WTC11 (cell line): Measurements from ENCODE around the gene STAC2. TPM values are rescaled to one million over a fixed set of nuclear protein-coding genes. Genes with fewer than 3 reads are reported as not detected.

ENCODE experiments used
- ATAC-seq: fragments of 200-7000 bp; cut with Tn5 transposase; 2 replicates; pipeline ENCODE4 v1.10.0; 2021; ENCODE audit warnings: mild to moderate bottlenecking, moderate library complexity
- CTCF ChIA-PET: fragments of 300-600 bp; sonication (Branson Sonifier 250); formaldehyde crosslinking; loops from one replicate; lab custom pipeline; 2021; ENCODE audit warnings: antibody characterized with exemption; lab: Charles Lee
- POLR2A ChIA-PET: fragments of 350-600 bp; sonication (Branson Sonifier 250); formaldehyde crosslinking; loops from one replicate; lab custom pipeline; 2021; ENCODE audit warnings: antibody characterized with exemption; lab: Charles Lee
- DNase-seq: peaks from one replicate; pipeline ENCODE4 v3.0.0; 2021; ENCODE audit warnings: low spot score
- H3K27ac Mint-ChIP-seq: 2 replicates; pipeline ENCODE4 v1.8.0; 2021; ENCODE audit warnings: mixed read lengths
- H3K27me3 Mint-ChIP-seq: 2 replicates; pipeline ENCODE4 v1.8.0; 2021; ENCODE audit warnings: low read depth, mild to moderate bottlenecking, moderate library complexity, mixed read lengths
- H3K36me3 Mint-ChIP-seq: 2 replicates; pipeline ENCODE4 v1.8.0; 2021; ENCODE audit warnings: mixed read lengths
- H3K4me1 Mint-ChIP-seq: 2 replicates; pipeline ENCODE4 v1.8.0; 2022; ENCODE audit warnings: mixed read lengths
- H3K4me3 Mint-ChIP-seq: 2 replicates; pipeline ENCODE4 v1.8.0; 2021; ENCODE audit warnings: mild to moderate bottlenecking, moderate library complexity, mixed read lengths
- H3K9me3 Mint-ChIP-seq: 2 replicates; pipeline ENCODE4 v1.8.0; 2021; ENCODE audit warnings: mixed read lengths
- ATF2 ChIP-seq: sonication (generic); formaldehyde crosslinking; IDR thresholded peaks from 2 replicates; pipeline ENCODE4 v1.8.1; 2022; ENCODE audit warnings: low read depth, missing genetic modification reagents, borderline replicate concordance
- ATF3 ChIP-seq: sonication (generic); formaldehyde crosslinking; conservative IDR thresholded peaks from 2 replicates; pipeline ENCODE4 v1.8.1; 2022; ENCODE audit warnings: mild to moderate bottlenecking, missing genetic modification reagents
- CDX4 ChIP-seq: fragments of 250-450 bp; sonication (Bioruptor Pico); IDR thresholded peaks from 2 replicates; pipeline ENCODE4 v1.9.0; 2021; ENCODE audit warnings: moderate library complexity, mild to moderate bottlenecking, inconsistent platforms, borderline replicate concordance
- E2F4 ChIP-seq: sonication (generic); formaldehyde crosslinking; IDR thresholded peaks from 2 replicates; pipeline ENCODE4 v1.8.1; 2022; ENCODE audit warnings: low read depth, mild to moderate bottlenecking, moderate library complexity, missing genetic modification reagents, borderline replicate concordance
- E2F5 ChIP-seq: sonication (generic); formaldehyde crosslinking; IDR thresholded peaks from 2 replicates; pipeline ENCODE4 v1.8.1; 2022; ENCODE audit warnings: mild to moderate bottlenecking, moderate library complexity, missing genetic modification reagents
- EMX1 ChIP-seq: fragments of 250-450 bp; sonication (Bioruptor Pico); IDR thresholded peaks from 2 replicates; pipeline ENCODE4 v1.8.0; 2021; ENCODE audit warnings: mild to moderate bottlenecking
- FOXP1 ChIP-seq: sonication (generic); formaldehyde crosslinking; IDR thresholded peaks from 2 replicates; pipeline ENCODE4 v1.8.0; 2022; ENCODE audit warnings: missing genetic modification reagents, mild to moderate bottlenecking, moderate library complexity, borderline replicate concordance
- GRHL2 ChIP-seq: fragments of 250-450 bp; sonication (Bioruptor Pico); IDR thresholded peaks from 2 replicates; pipeline ENCODE4 v1.8.0; 2022; ENCODE audit warnings: mild to moderate bottlenecking, moderate library complexity; ENCODE audit not compliant: insufficient replicate concordance, severe bottlenecking
- JAZF1 ChIP-seq: fragments of 250-450 bp; sonication (Bioruptor Pico); IDR thresholded peaks from 2 replicates; pipeline ENCODE4 v1.9.0; 2021; ENCODE audit warnings: moderate library complexity, mild to moderate bottlenecking, inconsistent platforms
- JUN ChIP-seq: sonication (generic); formaldehyde crosslinking; IDR thresholded peaks from 2 replicates; pipeline ENCODE4 v1.8.0; 2023; ENCODE audit warnings: mild to moderate bottlenecking, missing genetic modification reagents
- KAT7 ChIP-seq: sonication (generic); formaldehyde crosslinking; IDR thresholded peaks from 2 replicates; pipeline ENCODE4 v1.8.1; 2023; ENCODE audit warnings: missing genetic modification reagents, mild to moderate bottlenecking, borderline replicate concordance
- MAX ChIP-seq: sonication (generic); formaldehyde crosslinking; IDR thresholded peaks from 2 replicates; pipeline ENCODE4 v1.8.0; 2022; ENCODE audit warnings: mild to moderate bottlenecking, missing genetic modification reagents
- MLX ChIP-seq: sonication (generic); formaldehyde crosslinking; IDR thresholded peaks from 2 replicates; pipeline ENCODE4 v1.8.1; 2023; ENCODE audit warnings: mild to moderate bottlenecking, missing genetic modification reagents, moderate library complexity
- MYBL2 ChIP-seq: sonication (generic); formaldehyde crosslinking; IDR thresholded peaks from 2 replicates; pipeline ENCODE4 v1.8.1; 2023; ENCODE audit warnings: mild to moderate bottlenecking, moderate library complexity, missing genetic modification reagents
- NR2C2 ChIP-seq: sonication (generic); formaldehyde crosslinking; IDR thresholded peaks from 2 replicates; pipeline ENCODE4 v1.8.0; 2022; ENCODE audit warnings: mild to moderate bottlenecking, missing genetic modification reagents
- SMAD4 ChIP-seq: sonication (generic); formaldehyde crosslinking; IDR thresholded peaks from 2 replicates; pipeline ENCODE4 v1.8.0; 2022; ENCODE audit warnings: mild to moderate bottlenecking, missing genetic modification reagents
- SOX15 ChIP-seq: fragments of 250-450 bp; sonication (Bioruptor Pico); IDR thresholded peaks from 2 replicates; pipeline ENCODE4 v1.9.0; 2021; ENCODE audit warnings: mild to moderate bottlenecking
- TEAD1 ChIP-seq: sonication (generic); formaldehyde crosslinking; IDR thresholded peaks from 2 replicates; pipeline ENCODE4 v1.8.0; 2022; ENCODE audit warnings: mild to moderate bottlenecking, missing genetic modification reagents
- ZNF232 ChIP-seq: sonication (generic); formaldehyde crosslinking; IDR thresholded peaks from 2 replicates; pipeline ENCODE4 v1.8.0; 2022; ENCODE audit warnings: mild to moderate bottlenecking, missing genetic modification reagents
- ZNF532 ChIP-seq: fragments of 250-450 bp; sonication (Bioruptor Pico); IDR thresholded peaks from 2 replicates; pipeline ENCODE4 v1.9.0; 2021; ENCODE audit warnings: mild to moderate bottlenecking, borderline replicate concordance
- total RNA-seq: library from RNA; stranded (reverse); gene quantifications from 3 replicates; pipeline ENCODE4 v1.2.3, GENCODE V29; 2021

The STAC2 gene
- total RNA-seq, 1 experiment from 2014 or later = 4.2 TPM

- peaks cover 28% of the 10 kb centered on the region for H3K4me1 Mint-ChIP-seq
- H3K36me3 Mint-ChIP-seq = peaks cover 20% of the 10 kb centered on the region
- no peak overlapping the region for H3K4me3 Mint-ChIP-seq
- ATAC-seq (no peak), DNase-seq (no peak)
- no peaks in the 10 kb centered on the region for H3K27me3 Mint-ChIP-seq
- H3K9me3 Mint-ChIP-seq = no peaks in the 10 kb centered on the region
- ChIA-PET CTCF (interaction anchor here (1.8 to 5.3 kb wide), 3 partner anchors 19 to 43 kb away, joined by 5 to 47 read pairs (median 29); partner anchors contain the start of gene ARL5C), POLR2A (no interaction called here)
- no peak overlapping the region for H3K27ac Mint-ChIP-seq
- TF ChIP-seq NR2C2 = 0 out of 2 replicates have a peak, but pooled peaks have one; percentile 29
- no peak for TF ChIP-seq JAZF1 (CRISPR knock-in tag)
These were observed 32.4 kb downstream of the STAC2 start for GRCh38 chr17:39193346-39193745.

- Mint-ChIP-seq H3K36me3 (peaks cover 21% of the 10 kb centered on the region), H3K9me3 (no peaks in the 10 kb centered on the region), H3K4me3 (no peak overlapping the region), H3K4me1 (peaks cover 24% of the 10 kb centered on the region), H3K27ac (peak overlapping the region; percentile 12; the same call in 1 of the 2 replicates), H3K27me3 (no peaks in the 10 kb centered on the region)
- no peak for DNase-seq
- no peak for ATAC-seq
- no peak for TF ChIP-seq CDX4
- TF ChIP-seq EMX1 (CRISPR knock-in tag) = no peak
- TF ChIP-seq MAX = no peak
- no peak for TF ChIP-seq KAT7 (CRISPR knock-in tag)
- no peak for TF ChIP-seq E2F5 (CRISPR knock-in tag)
- TF ChIP-seq ATF2 = no peak
- TF ChIP-seq ATF3 (CRISPR knock-in tag) = no peak
- no peak for TF ChIP-seq JUN (CRISPR knock-in tag)
- no peak for TF ChIP-seq ZNF232 (CRISPR knock-in tag)
- no peak for TF ChIP-seq TEAD1 (CRISPR knock-in tag)
- TF ChIP-seq MYBL2 = no peak
- ChIA-PET CTCF (interaction anchor here (1.8 to 5.3 kb wide), 3 partner anchors 18 to 43 kb away, joined by 5 to 47 read pairs (median 29); partner anchors contain the start of gene ARL5C), POLR2A (no interaction called here)
These were observed 32.8 kb downstream of the STAC2 start for GRCh38 chr17:39192901-39193300.

- no peaks in the 10 kb centered on the region for H3K9me3 Mint-ChIP-seq
- no peak overlapping the region for H3K4me3 Mint-ChIP-seq
- peaks cover 28% of the 10 kb centered on the region for H3K36me3 Mint-ChIP-seq
- ChIA-PET CTCF (interaction anchor here (1.8 kb wide), 1 partner anchor 17 kb away, joined by 5 read pairs; no protein-coding TSS in a partner anchor), POLR2A (interaction anchor here (0.6 kb wide), 1 partner anchor 107 kb away, joined by 4 read pairs; no protein-coding TSS in a partner anchor)
- peak overlapping the region; percentile 57 for H3K27ac Mint-ChIP-seq
- H3K4me1 Mint-ChIP-seq = peaks cover 24% of the 10 kb centered on the region
- no peak for DNase-seq
- ATAC-seq = no peak
- H3K27me3 Mint-ChIP-seq = no peaks in the 10 kb centered on the region
- TF ChIP-seq ZNF532 (CRISPR knock-in tag) (no peak), E2F5 (CRISPR knock-in tag) (no peak), SOX15 (CRISPR knock-in tag) (no peak), GRHL2 (no peak), SMAD4 (CRISPR knock-in tag) (no peak), ZNF232 (CRISPR knock-in tag) (no peak), E2F4 (CRISPR knock-in tag) (no peak), FOXP1 (CRISPR knock-in tag) (no peak), MLX (CRISPR knock-in tag) (no peak)
These were observed 33.8 kb downstream of the STAC2 start for GRCh38 chr17:39191750-39192510.
